GM12801 (cell line): ENCODE results near the gene RPTOR.

Source experiments
- CTCF ChIP-seq: IDR thresholded peaks from one replicate; pipeline ENCODE4 v1.5.1; 2011; ENCODE audit warnings: control low read depth; ENCODE audit not compliant: insufficient read length; ENCODE audit errors: extremely low read depth

RPTOR gene

GRCh38 chr17:80671825-80672110 is 127.1 kb downstream of the RPTOR start:
- TF ChIP-seq CTCF = no peak

- TF ChIP-seq CTCF = no peak
These were observed 128.7 kb downstream of the RPTOR start for GRCh38 chr17:80673152-80673920.

- TF ChIP-seq CTCF = no peak
These were observed 130.9 kb downstream of the RPTOR start for GRCh38 chr17:80675438-80676095.

DNA sequence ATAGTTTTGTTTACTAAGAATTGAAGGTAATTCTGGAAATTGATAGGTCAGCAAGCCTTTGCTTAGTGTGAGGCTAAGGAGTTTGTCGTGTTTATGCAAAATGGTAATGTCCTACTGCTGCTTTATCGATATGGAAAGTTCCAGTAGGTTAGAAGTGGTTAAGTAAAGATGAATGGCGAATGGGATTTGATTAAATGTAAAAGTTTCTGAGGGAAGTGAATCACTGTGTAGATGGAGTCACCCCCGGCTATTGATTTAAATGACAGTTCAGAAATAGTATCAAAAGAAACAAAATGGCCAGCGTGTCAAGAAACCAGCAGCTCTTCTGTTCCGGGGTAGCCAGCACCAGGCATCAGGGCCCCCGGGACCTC is 131.4 kb downstream of the RPTOR start:
- no peak for TF ChIP-seq CTCF

DNA sequence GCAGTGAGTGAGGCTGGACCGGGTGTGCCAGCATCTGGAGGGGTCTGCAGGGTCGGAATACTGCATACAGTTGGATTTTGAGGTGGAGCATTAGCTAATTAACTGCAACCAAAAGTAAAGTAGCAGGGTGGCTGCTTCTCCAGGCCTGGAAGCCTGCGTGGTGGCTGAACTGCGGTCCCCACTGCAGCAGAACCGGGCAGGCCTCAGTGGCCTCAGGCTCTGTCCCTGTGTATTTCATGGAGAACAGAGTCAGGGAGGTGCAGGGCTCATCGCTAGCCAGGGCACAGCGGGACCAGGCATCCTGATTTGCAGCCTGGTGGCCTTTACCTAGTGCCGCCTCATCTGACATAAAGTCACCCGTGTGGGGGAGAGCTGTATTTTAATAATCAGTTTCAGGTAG is 131.9 kb downstream of the RPTOR start:
- TF ChIP-seq CTCF = no peak

DNA sequence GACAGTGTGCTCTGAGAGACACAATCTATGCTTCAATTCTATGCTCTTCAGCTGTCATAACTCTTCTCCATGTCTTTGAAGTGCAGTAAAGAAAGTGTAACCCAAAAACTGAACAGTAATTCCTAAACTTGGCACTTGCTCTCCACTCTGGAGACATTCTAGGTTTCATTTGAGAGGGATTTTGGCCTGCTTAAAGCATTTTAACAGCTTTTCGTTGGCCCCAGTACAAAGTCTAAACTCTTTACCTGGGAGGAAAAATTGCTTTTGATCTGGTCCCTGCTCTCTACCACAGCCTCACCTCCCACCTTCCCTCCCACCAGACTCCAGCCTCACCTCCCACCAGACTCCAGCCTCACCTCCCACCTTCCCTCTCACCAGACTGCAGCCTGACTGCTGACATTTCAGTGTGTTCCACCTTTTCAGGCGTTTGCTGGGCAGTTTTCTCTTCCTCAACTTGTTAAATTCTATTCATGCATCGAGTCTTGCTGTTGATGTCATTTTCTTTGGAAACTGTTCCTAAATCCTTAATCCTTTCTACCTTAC is 132.6 kb downstream of the RPTOR start:
- no peak for TF ChIP-seq CTCF

DNA sequence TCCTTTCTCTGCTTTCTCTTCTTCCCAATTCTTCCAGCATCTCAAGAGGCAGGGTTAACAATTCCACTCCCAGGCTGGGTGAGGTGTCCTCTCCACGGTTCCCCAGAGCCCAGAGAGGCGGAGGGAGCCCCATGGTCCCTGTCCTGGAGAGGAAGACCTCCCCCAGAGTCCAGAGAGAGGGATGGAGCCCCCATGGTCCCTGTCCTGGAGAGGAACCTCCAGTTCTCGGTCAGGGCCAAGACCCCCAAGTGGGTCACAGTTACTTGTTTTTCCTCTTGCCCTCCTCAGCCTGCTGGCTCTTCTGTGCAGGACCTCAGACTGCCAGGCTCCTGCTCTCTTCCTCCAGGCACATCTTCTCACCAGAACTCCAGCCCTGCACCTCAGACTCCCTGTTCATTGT is 135.2 kb downstream of the RPTOR start:
- TF ChIP-seq CTCF = no peak
